HepG2 (cell line): ENCODE results near the gene DMXL2.

Experiments
- BCL3 ChIP-seq: sonication (generic); formaldehyde crosslinking; IDR thresholded peaks from 2 replicates; pipeline ENCODE4 v1.5.1; 2020; ENCODE audit warnings: mild to moderate bottlenecking, missing genetic modification reagents, moderate library complexity
- CTCF ChIP-seq: sonication (generic); formaldehyde crosslinking; IDR thresholded peaks from 2 replicates; pipeline ENCODE4 v1.5.0; 2020; ENCODE audit warnings: mild to moderate bottlenecking, missing genetic modification reagents, moderate library complexity
- DZIP1 ChIP-seq: sonication (generic); formaldehyde crosslinking; IDR thresholded peaks from 2 replicates; pipeline ENCODE4 v1.5.0; 2020; ENCODE audit warnings: mild to moderate bottlenecking, missing genetic modification reagents
- EP300 ChIP-seq, 3 experiments: sonication (generic) in 1 of 3; formaldehyde crosslinking in 1 of 3; IDR thresholded peaks; 2 replicates each; pipeline versions ENCODE4 v1.5.1 to v1.6.1; 2011 to 2020; ENCODE audit warnings: low read depth in 2 of 3, low read length in 2 of 3, borderline replicate concordance in 1 of 3, improper control_type of control experiment in 1 of 3, mild to moderate bottlenecking in 1 of 3, missing genetic modification reagents in 1 of 3, moderate library complexity in 1 of 3
- EZH2 ChIP-seq: conservative IDR thresholded peaks from 2 replicates; pipeline ENCODE4 v1.6.1; 2012; ENCODE audit warnings: mild to moderate bottlenecking, low read depth, low read length, moderate library complexity
- MXI1 ChIP-seq: IDR thresholded peaks from 3 replicates; pipeline ENCODE4 v1.6.1; 2012; ENCODE audit warnings: low read depth, low read length, inconsistent platforms, borderline replicate concordance
- NFYB ChIP-seq: sonication (generic); formaldehyde crosslinking; IDR thresholded peaks from 2 replicates; pipeline ENCODE4 v1.4.0; 2020; ENCODE audit warnings: missing genetic modification reagents
- PAX8 ChIP-seq: sonication (generic); formaldehyde crosslinking; IDR thresholded peaks from 2 replicates; pipeline ENCODE4 v1.8.0; 2022; ENCODE audit warnings: mild to moderate bottlenecking, missing genetic modification reagents, borderline replicate concordance
- POLR2AphosphoS5 ChIP-seq: IDR thresholded peaks from 2 replicates; pipeline ENCODE4 v1.6.1; 2012; ENCODE audit warnings: low read depth, low read length
- SUZ12 ChIP-seq: fragments of 150-350 bp; IDR thresholded peaks from 2 replicates; pipeline ENCODE4 v1.6.1; 2014; ENCODE audit warnings: low read depth, low read length
- USF2 ChIP-seq, 2 experiments: sonication (generic) in 1 of 2; formaldehyde crosslinking in 1 of 2; IDR thresholded peaks; 2 replicates each; pipeline versions ENCODE4 v1.5.1 to v1.6.1; 2011 to 2020; ENCODE audit warnings: borderline replicate concordance in 1 of 2, low read depth in 1 of 2, low read length in 1 of 2, mild to moderate bottlenecking in 1 of 2, missing genetic modification reagents in 1 of 2, moderate library complexity in 1 of 2
- ZBTB2 ChIP-seq: sonication (generic); formaldehyde crosslinking; IDR thresholded peaks from 2 replicates; pipeline ENCODE4 v1.8.0; 2022; ENCODE audit warnings: low read depth, missing genetic modification reagents
- ZNF367 ChIP-seq: sonication (generic); formaldehyde crosslinking; IDR thresholded peaks from 2 replicates; pipeline ENCODE4 v1.4.0; 2020; ENCODE audit warnings: missing genetic modification reagents, borderline replicate concordance
- ZSCAN5A ChIP-seq: sonication (generic); formaldehyde crosslinking; IDR thresholded peaks from 2 replicates; pipeline ENCODE4 v1.8.0; 2022; ENCODE audit warnings: mild to moderate bottlenecking, missing genetic modification reagents, borderline replicate concordance

- TF ChIP-seq SUZ12: no peak
- no peak for TF ChIP-seq PAX8
- TF ChIP-seq CTCF (CRISPR knock-in tag): no peak
- no peak for TF ChIP-seq EP300 (IDR thresholded peaks at IDR 0.05; ENCODE audit: low read depth in 2 of 2, low read length in 2 of 2)
- no peak for TF ChIP-seq EP300 (CRISPR knock-in tag; IDR thresholded peaks at IDR 0.05; ENCODE audit: borderline replicate concordance)
- no peak for TF ChIP-seq EZH2
- TF ChIP-seq ZSCAN5A (CRISPR knock-in tag): no peak
- no peak for TF ChIP-seq NFYB
- no peak for TF ChIP-seq USF2 (IDR thresholded peaks at IDR 0.05; ENCODE audit: low read depth, low read length)
- no peak for TF ChIP-seq USF2 (CRISPR knock-in tag; IDR thresholded peaks at IDR 0.05; ENCODE audit: borderline replicate concordance)
- TF ChIP-seq ZNF367 (CRISPR knock-in tag): no peak
- TF ChIP-seq BCL3 (CRISPR knock-in tag): no peak
- TF ChIP-seq POLR2AphosphoS5: no peak
- no peak for TF ChIP-seq ZBTB2 (CRISPR knock-in tag)
- TF ChIP-seq DZIP1 (CRISPR knock-in tag): no peak
- TF ChIP-seq MXI1: no peak
These were observed 223.9 kb downstream of the DMXL2 start for GRCh38 chr15:51398626-51399025.
